Measurements from ENCODE around the gene EPS15.
"Not testable (repeated sequence)": the region's sequence is repeated elsewhere in the genome, so short reads cannot be mapped to it uniquely, and the experiment has no call there.

Gene EPS15

GRCh38 chr1:51326839-51327238 lies 192.2 kb downstream of the EPS15 start:
- Histone ChIP-seq H3K79me2 (ENCODE audit: insufficient read depth, low read length) (no peaks in the 10 kb centered on the region), H3K4me3 (ENCODE audit: insufficient read depth, low read length, poor library complexity, severe bottlenecking) (no peak overlapping the region), H3K9ac (ENCODE audit: low read length) (no peak overlapping the region), H3K36me3 (ENCODE audit: low read length) (no peaks in the 10 kb centered on the region), H2AFZ (ENCODE audit: low read depth, low read length, severe bottlenecking) (no peak overlapping the region), H3K9me3 (ENCODE audit: insufficient read depth, low read length) (no peaks in the 10 kb centered on the region), H4K20me1 (ENCODE audit: low read depth, low read length) (no peaks in the 10 kb centered on the region), H3K27me3 (ENCODE audit: low read length) (no peaks in the 10 kb centered on the region), H3K4me2 (ENCODE audit: low read depth, low read length, poor library complexity, severe bottlenecking) (no peak overlapping the region), H3F3A (ENCODE audit: insufficient read depth) (no peaks in the 10 kb centered on the region), H3K9me2 (replicated peaks; ENCODE audit: insufficient read depth, low read length) (no peaks in the 10 kb centered on the region), H3K27ac (ENCODE audit: low read depth, low read length) (no peak overlapping the region)
- no peak for TF ChIP-seq EZH2phosphoT487 (conservative IDR thresholded peaks at IDR 0.05; ENCODE audit: low read length)
- TF ChIP-seq CTCF (IDR thresholded peaks at IDR 0.05; ENCODE audit: insufficient read depth, low read length, poor library complexity, severe bottlenecking) = no peak

DNA sequence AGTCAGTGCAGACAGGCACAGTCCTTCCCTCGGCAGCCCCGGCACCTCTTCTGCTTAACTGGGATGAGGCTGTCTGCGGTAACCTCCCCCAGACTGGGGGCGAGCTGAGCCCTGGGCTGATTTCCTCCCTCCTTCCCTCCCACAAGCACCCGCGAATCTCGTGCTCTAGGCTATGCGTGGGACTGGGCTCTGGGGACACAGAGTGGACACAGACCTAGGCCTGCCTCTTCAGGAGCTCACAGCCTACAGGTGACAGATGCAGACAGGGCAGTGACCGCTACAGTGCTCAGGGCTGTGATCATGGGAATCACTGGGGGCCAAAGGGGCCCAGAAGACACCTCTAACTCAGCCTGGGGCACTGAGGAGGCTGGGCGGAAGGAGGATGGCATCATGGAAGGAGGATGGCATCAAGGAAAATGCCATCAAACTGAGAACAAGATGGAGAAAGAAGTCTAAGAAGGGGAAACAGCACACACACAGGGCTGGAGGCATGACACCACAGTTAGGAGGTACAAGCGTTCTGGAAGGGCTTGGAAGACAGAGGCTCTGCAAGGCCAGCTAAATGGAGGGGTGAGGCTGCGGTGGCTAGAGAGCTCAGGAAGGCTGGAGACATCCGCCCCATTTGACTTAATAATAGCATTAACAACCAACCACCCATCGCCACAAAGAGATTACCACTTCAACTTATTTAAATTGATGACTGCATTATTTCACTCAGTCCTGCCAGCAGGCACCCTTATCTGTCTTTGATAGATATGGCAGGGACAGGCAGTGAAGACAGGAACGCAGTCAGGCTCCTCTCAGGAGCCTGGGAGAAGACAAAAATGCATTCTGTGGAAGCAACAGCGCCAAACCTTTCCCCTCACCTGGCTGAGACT lies 192.9 kb downstream of the EPS15 start:
- Histone ChIP-seq H3K27ac (ENCODE audit: low read depth, low read length) (no peak overlapping the region), H3K9ac (ENCODE audit: low read length) (no peak overlapping the region)

GRCh38 chr1:51325391-51325790 lies 193.7 kb downstream of the EPS15 start:
- Histone ChIP-seq H2AFZ (ENCODE audit: low read depth, low read length, severe bottlenecking) (no peak overlapping the region), H3K79me2 (ENCODE audit: insufficient read depth, low read length) (no peaks in the 10 kb centered on the region), H3K36me3 (ENCODE audit: low read length) (no peaks in the 10 kb centered on the region), H3K27ac (ENCODE audit: low read depth, low read length) (no peak overlapping the region), H3K9me3 (ENCODE audit: insufficient read depth, low read length) (no peaks in the 10 kb centered on the region), H3K4me2 (ENCODE audit: low read depth, low read length, poor library complexity, severe bottlenecking) (no peak overlapping the region), H3K27me3 (ENCODE audit: low read length) (no peaks in the 10 kb centered on the region), H3K9me2 (replicated peaks; ENCODE audit: insufficient read depth, low read length) (no peaks in the 10 kb centered on the region), H3K9ac (ENCODE audit: low read length) (no peak overlapping the region), H3K4me3 (ENCODE audit: insufficient read depth, low read length, poor library complexity, severe bottlenecking) (no peak overlapping the region), H3F3A (ENCODE audit: insufficient read depth) (no peaks in the 10 kb centered on the region), H4K20me1 (ENCODE audit: low read depth, low read length) (no peaks in the 10 kb centered on the region)
- TF ChIP-seq CTCF (IDR thresholded peaks at IDR 0.05; ENCODE audit: insufficient read depth, low read length, poor library complexity, severe bottlenecking) (no peak), EZH2phosphoT487 (conservative IDR thresholded peaks at IDR 0.05; ENCODE audit: low read length) (no peak)

More for the DNA sequence above, 192.9 kb downstream of the EPS15 start:
- no peak overlapping the region for H3K4me2 ChIP-seq (ENCODE audit: low read depth, low read length, poor library complexity, severe bottlenecking)
- H3K27me3 ChIP-seq (ENCODE audit: low read length) = no peaks in the 10 kb centered on the region
- no peak for TF ChIP-seq EZH2phosphoT487 (conservative IDR thresholded peaks at IDR 0.05; ENCODE audit: low read length)
- no peak for TF ChIP-seq CTCF (IDR thresholded peaks at IDR 0.05; ENCODE audit: insufficient read depth, low read length, poor library complexity, severe bottlenecking)
- no peaks in the 10 kb centered on the region for H3K9me3 ChIP-seq (ENCODE audit: insufficient read depth, low read length)
- no peaks in the 10 kb centered on the region for H3K9me2 ChIP-seq (replicated peaks; ENCODE audit: insufficient read depth, low read length)
- no peaks in the 10 kb centered on the region for H3K36me3 ChIP-seq (ENCODE audit: low read length)
- H2AFZ ChIP-seq (ENCODE audit: low read depth, low read length, severe bottlenecking) = no peak overlapping the region
- no peaks in the 10 kb centered on the region for H3K79me2 ChIP-seq (ENCODE audit: insufficient read depth, low read length)
- no peak overlapping the region for H3K4me3 ChIP-seq (ENCODE audit: insufficient read depth, low read length, poor library complexity, severe bottlenecking)
- H3F3A ChIP-seq (ENCODE audit: insufficient read depth) = no peaks in the 10 kb centered on the region
- H4K20me1 ChIP-seq (ENCODE audit: low read depth, low read length) = no peaks in the 10 kb centered on the region

DNA sequence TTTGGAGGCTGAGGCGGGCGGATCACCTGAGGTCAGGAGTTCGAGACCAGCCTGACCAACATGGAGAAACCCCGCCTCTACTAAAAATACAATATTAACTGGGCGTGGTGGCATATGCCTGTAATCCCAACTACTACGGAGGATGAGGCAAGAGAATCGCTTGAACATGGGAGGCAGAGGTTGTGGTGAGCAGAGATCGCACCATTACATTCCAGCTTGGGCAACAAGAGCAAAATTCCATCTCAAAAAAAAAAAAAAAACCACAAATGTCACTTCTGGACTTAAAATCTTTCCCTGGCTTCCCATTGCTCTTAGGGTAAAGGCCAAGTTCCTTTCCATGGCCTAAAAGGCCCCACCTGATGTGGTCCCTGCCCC lies 194.1 kb downstream of the EPS15 start:
- H3K9ac ChIP-seq (ENCODE audit: low read length); H4K20me1 ChIP-seq (ENCODE audit: low read depth, low read length); H3F3A ChIP-seq (ENCODE audit: insufficient read depth); H3K36me3 ChIP-seq (ENCODE audit: low read length); H3K9me2 ChIP-seq (replicated peaks; ENCODE audit: insufficient read depth, low read length); H3K9me3 ChIP-seq (ENCODE audit: insufficient read depth, low read length); H3K27ac ChIP-seq (ENCODE audit: low read depth, low read length); H3K79me2 ChIP-seq (ENCODE audit: insufficient read depth, low read length); H3K4me3 ChIP-seq (ENCODE audit: insufficient read depth, low read length, poor library complexity, severe bottlenecking); H2AFZ ChIP-seq (ENCODE audit: low read depth, low read length, severe bottlenecking); H3K4me2 ChIP-seq (ENCODE audit: low read depth, low read length, poor library complexity, severe bottlenecking); H3K27me3 ChIP-seq (ENCODE audit: low read length): not testable (repeated sequence)
